IPS-NIHi7 (cell line): ENCODE results near the gene RPAP2.
A peak's percentile ranks its signal among the peaks of the same experiment; 100 is the strongest.
"Not testable (repeated sequence)": the region's sequence is repeated elsewhere in the genome, so short reads cannot be mapped to it uniquely, and the experiment has no call there.

Experiments used
- DNase-seq: peaks from one replicate; pipeline ENCODE4 v3.0.0; 2012; ENCODE audit warnings: mixed read lengths; ENCODE audit errors: extremely low spot score

The RPAP2 gene

GRCh38 chr1:92298573-92299476 lies at the start of gene RPAP2, which contains the start of gene GLMN:
TSS of gene RPAP2 (plus strand) at chr1:92299059. CDS start at chr1:92299074, 15 bp downstream.
TSS of gene GLMN (minus strand) at chr1:92298987. CDS start at chr1:92297999, 988 bp downstream.
- DNase-seq, result peak; percentile 91

GRCh38 chr1:92254714-92255113 lies 44.1 kb upstream of the RPAP2 start:
- DNase-seq, result not testable (repeated sequence)

- DNase-seq, result no peak
These were observed 39.5 kb upstream of the RPAP2 start for GRCh38 chr1:92259350-92259749.

GRCh38 chr1:92262516-92262915 lies 36.3 kb upstream of the RPAP2 start:
- no peak for DNase-seq

- no peak for DNase-seq
These were observed 25.8 kb upstream of the RPAP2 start for GRCh38 chr1:92273039-92273438.

GRCh38 chr1:92274939-92275338 lies 23.9 kb upstream of the RPAP2 start:
- no peak for DNase-seq

- DNase-seq, result no peak
These were observed 22.8 kb upstream of the RPAP2 start for GRCh38 chr1:92276082-92276481.

- DNase-seq, result no peak
These were observed 21.6 kb upstream of the RPAP2 start for GRCh38 chr1:92277105-92277723.

GRCh38 chr1:92279781-92280180 lies 19.1 kb upstream of the RPAP2 start:
- DNase-seq, result not testable (repeated sequence)

GRCh38 chr1:92281411-92281810 lies 17.4 kb upstream of the RPAP2 start:
- DNase-seq, result not testable (repeated sequence)

GRCh38 chr1:92291372-92291999 lies 7.4 kb upstream of the RPAP2 start:
- DNase-seq, result peak; percentile 46

GRCh38 chr1:92298213-92298572 lies 666 bp upstream of the RPAP2 start:
- DNase-seq, result no peak

- no peak for DNase-seq
These were observed 755 bp downstream of the RPAP2 start for GRCh38 chr1:92299477-92300150.

GRCh38 chr1:92301021-92301420 lies 2.2 kb downstream of the RPAP2 start:
- DNase-seq, result no peak

- DNase-seq, result no peak
These were observed 7.2 kb downstream of the RPAP2 start for GRCh38 chr1:92306020-92306419.

GRCh38 chr1:92307980-92308379 lies 9.1 kb downstream of the RPAP2 start:
- no peak for DNase-seq

GRCh38 chr1:92310185-92310597 lies 11.3 kb downstream of the RPAP2 start:
- peak; percentile 20 for DNase-seq

GRCh38 chr1:92314024-92314423 lies 15.2 kb downstream of the RPAP2 start:
- no peak for DNase-seq

GRCh38 chr1:92315766-92316599 lies 17.1 kb downstream of the RPAP2 start:
- DNase-seq, result no peak

GRCh38 chr1:92317836-92318493 lies 19.1 kb downstream of the RPAP2 start:
- no peak for DNase-seq
